Measurements from ENCODE around the gene TXLNG.

The TXLNG gene

GRCh38 chrX:16874458-16875095 is 88.3 kb downstream of the TXLNG start:
- DNase-seq, result no peak

DNA sequence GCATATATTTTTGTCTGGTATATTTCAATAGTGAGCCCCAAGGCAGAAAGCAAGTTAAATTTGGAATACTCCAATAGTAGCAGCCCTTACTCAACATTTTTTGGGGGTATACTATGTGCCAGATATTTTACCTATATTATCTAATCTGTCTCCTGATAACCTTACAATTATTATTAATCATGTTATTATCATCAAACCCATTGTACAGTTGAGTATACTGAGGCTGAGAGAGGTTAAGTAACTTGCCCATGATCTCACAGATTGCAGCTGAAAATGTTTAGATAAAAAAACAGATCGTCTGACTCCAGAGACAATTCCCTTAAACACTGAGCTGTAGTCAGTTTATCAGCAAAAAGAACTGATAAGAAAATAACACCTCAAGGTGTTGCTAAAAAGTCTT is 90.4 kb downstream of the TXLNG start:
- no peak for DNase-seq

- DNase-seq, result no peak
Observed at GRCh38 chrX:16882169-16882568, 95.9 kb downstream of the TXLNG start.

GRCh38 chrX:16882702-16883486 is 96.6 kb downstream of the TXLNG start:
- peak; percentile 39 to 56 for DNase-seq

GRCh38 chrX:16883487-16883804 is 97.2 kb downstream of the TXLNG start:
- DNase-seq, result no peak

- DNase-seq, result no peak
Observed at GRCh38 chrX:16885628-16886027, 99.4 kb downstream of the TXLNG start.

DNA sequence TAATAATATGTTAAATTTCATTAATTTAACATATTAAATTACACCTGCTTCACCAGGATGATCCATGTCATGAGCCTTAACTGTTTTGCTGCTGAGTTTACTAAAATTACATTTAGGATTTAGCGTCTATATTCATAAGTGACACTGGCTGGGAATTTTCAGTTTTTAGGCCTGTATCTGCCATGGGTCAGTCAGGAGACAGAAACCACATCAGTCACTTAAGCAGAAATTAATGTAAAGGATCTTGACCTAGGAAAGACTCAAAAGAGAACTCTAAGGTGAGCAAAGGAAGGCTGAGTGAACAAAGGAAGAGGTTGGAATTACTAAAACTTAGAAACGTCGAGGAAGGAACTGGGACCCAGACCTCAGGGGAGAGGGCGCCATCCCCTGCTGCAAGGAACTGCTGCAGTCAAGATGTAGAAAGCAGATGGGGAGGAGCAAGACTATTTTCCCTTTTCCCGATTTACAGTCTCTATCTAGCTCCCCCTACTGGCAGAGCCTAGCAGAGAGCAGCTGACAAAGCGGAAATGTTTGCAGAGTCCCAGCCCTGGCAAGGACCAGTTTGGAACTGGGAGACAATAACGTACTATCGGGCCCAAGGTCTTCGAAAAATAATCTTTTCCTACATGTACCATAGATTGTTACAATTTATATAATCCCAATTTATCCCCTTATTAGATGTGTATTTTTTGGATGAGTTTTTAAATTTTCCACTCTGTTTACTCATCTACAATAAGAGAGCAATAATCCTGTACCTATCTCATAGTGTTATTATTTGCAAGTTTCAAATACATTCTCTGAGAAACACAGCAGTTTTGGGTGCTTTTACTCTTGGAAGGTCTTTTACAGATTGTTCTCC is 106.5 kb downstream of the TXLNG start:
- peak; percentile 64 to 80 for DNase-seq
